Prostate gland (tissue), 2 donors: ENCODE data around the gene RPUSD1.

Source experiments
- CTCF ChIP-seq, 4 experiments: fragments of 200-600 bp in 2 of 4; fragments of 450-650 bp in 2 of 4; sonication (generic) in 2 of 4; IDR thresholded peaks; 1 replicate in 3 of 4; 2 replicates in 1 of 4; pipeline ENCODE4 v1.5.1; 2016 to 2019; ENCODE audit warnings: antibody characterized with exemption in 4 of 4, mild to moderate bottlenecking in 2 of 4, moderate library complexity in 2 of 4
- POLR2A ChIP-seq: fragments of 450-650 bp; IDR thresholded peaks from one replicate; pipeline ENCODE4 v1.6.1; 2016; ENCODE audit warnings: antibody characterized with exemption, mild to moderate bottlenecking
- POLR2AphosphoS5 ChIP-seq: sonication (generic); formaldehyde crosslinking; IDR thresholded peaks from one replicate; pipeline ENCODE4 v1.6.1; 2017; ENCODE audit warnings: antibody characterized with exemption

GRCh38 chr16:821751-822150, 33.6 kb upstream of the RPUSD1 start:
- TF ChIP-seq CTCF (IDR thresholded peaks at IDR 0.05) (no peak), POLR2AphosphoS5 (no peak), POLR2A (no peak)
